Neural cell (in vitro differentiated cells): ENCODE results near the gene GRIN2C. TPM values are rescaled to one million over a fixed set of nuclear protein-coding genes. Genes with fewer than 3 reads are reported as not detected.

Source experiments
- H2AFZ ChIP-seq: fragments of 200-600, 300-800 bp; sonication (generic), shearing (Covaris generic); 2 replicates; pipeline ENCODE4 v1.6.0; 2014; ENCODE audit warnings: low read depth, mild to moderate bottlenecking, antibody characterized with exemption, low read length, moderate library complexity
- H3F3A ChIP-seq: fragments of 200-600 bp; shearing (Covaris generic); 2 replicates; pipeline ENCODE4 v1.6.1; 2016; ENCODE audit warnings: mild to moderate bottlenecking, moderate library complexity, mixed read lengths, antibody characterized with exemption, low read length; ENCODE audit not compliant: insufficient read depth, poor library complexity, severe bottlenecking
- H3K27ac ChIP-seq: fragments of 200-600, 300-800 bp; sonication (generic), shearing (Covaris generic); 2 replicates; pipeline ENCODE4 v1.5.1; 2014; ENCODE audit warnings: mild to moderate bottlenecking, low read length, moderate library complexity
- H3K27me3 ChIP-seq: fragments of 300-800, 200-600 bp; sonication (generic), shearing (Covaris generic); 2 replicates; pipeline ENCODE4 v1.6.0; 2014; ENCODE audit warnings: mild to moderate bottlenecking, low read depth, low read length, moderate library complexity; ENCODE audit not compliant: insufficient read depth
- H3K36me3 ChIP-seq: fragments of 300-800, 200-600 bp; sonication (generic), shearing (Covaris generic); 2 replicates; pipeline ENCODE4 v1.5.1; 2014; ENCODE audit warnings: mild to moderate bottlenecking, antibody characterized with exemption, low read length, moderate library complexity; ENCODE audit not compliant: insufficient read depth
- H3K4me2 ChIP-seq: fragments of 300-800, 200-600 bp; sonication (generic), shearing (Covaris generic); 2 replicates; pipeline ENCODE4 v1.6.0; 2014; ENCODE audit warnings: mild to moderate bottlenecking, low read length
- H3K4me3 ChIP-seq: fragments of 300-800, 200-600 bp; sonication (generic), shearing (Covaris generic); 2 replicates; pipeline ENCODE4 v1.5.1; 2014; ENCODE audit warnings: mild to moderate bottlenecking, low read length, moderate library complexity
- H3K79me2 ChIP-seq: fragments of 200-600 bp; shearing (Covaris generic); replicated peaks from 2 replicates; pipeline ENCODE4 v1.6.0; 2014; ENCODE audit warnings: mild to moderate bottlenecking, low read length, moderate library complexity; ENCODE audit not compliant: insufficient read depth
- H3K9ac ChIP-seq: fragments of 300-800, 200-600 bp; sonication (generic), shearing (Covaris generic); 2 replicates; pipeline ENCODE4 v1.6.1; 2016; ENCODE audit warnings: mild to moderate bottlenecking, low read length, mixed read lengths
- H3K9me2 ChIP-seq: fragments of 200-600 bp; shearing (Covaris generic); 2 replicates; pipeline ENCODE4 v1.6.1; 2016; ENCODE audit warnings: mild to moderate bottlenecking, low read length, mixed read lengths; ENCODE audit not compliant: insufficient read depth
- H3K9me3 ChIP-seq: fragments of 200-600, 300-800 bp; sonication (generic), shearing (Covaris generic); 2 replicates; pipeline ENCODE4 v1.6.1; 2016; ENCODE audit warnings: mild to moderate bottlenecking, mixed run types, low read length, moderate library complexity, mixed read lengths
- H4K20me1 ChIP-seq: fragments of 200-600 bp; shearing (Covaris generic); 2 replicates; pipeline ENCODE4 v1.6.1; 2016; ENCODE audit warnings: mild to moderate bottlenecking, mixed run types; ENCODE audit not compliant: insufficient read depth
- EP300 ChIP-seq: fragments of 450-650 bp; conservative IDR thresholded peaks from 2 replicates; pipeline ENCODE4 v1.6.1; 2014; ENCODE audit warnings: antibody characterized with exemption, mild to moderate bottlenecking, moderate library complexity; ENCODE audit not compliant: poor library complexity, severe bottlenecking
- EZH2 ChIP-seq: fragments of 200-600, 300-800 bp; shearing (Covaris generic), sonication (generic); IDR thresholded peaks from 2 replicates; pipeline ENCODE4 v1.6.1; 2014; ENCODE audit warnings: antibody characterized with exemption, low read length, borderline replicate concordance, mild to moderate bottlenecking; ENCODE audit not compliant: insufficient read depth, poor library complexity, severe bottlenecking
- MXI1 ChIP-seq: fragments of 450-650 bp; conservative IDR thresholded peaks from 2 replicates; pipeline ENCODE4 v1.6.1; 2014; ENCODE audit warnings: antibody characterized with exemption, mild to moderate bottlenecking; ENCODE audit not compliant: poor library complexity, severe bottlenecking
- POLR2AphosphoS5 ChIP-seq: IDR thresholded peaks from 2 replicates; pipeline ENCODE4 v1.6.1; 2012
- RAD21 ChIP-seq: fragments of 450-650 bp; conservative IDR thresholded peaks from 2 replicates; pipeline ENCODE4 v1.6.1; 2014; ENCODE audit warnings: antibody characterized with exemption, mild to moderate bottlenecking, moderate library complexity
- SMC3 ChIP-seq: fragments of 450-650 bp; conservative IDR thresholded peaks from 2 replicates; pipeline ENCODE4 v1.6.1; 2014; ENCODE audit warnings: antibody characterized with exemption, mild to moderate bottlenecking, moderate library complexity; ENCODE audit not compliant: poor library complexity
- TAF1 ChIP-seq: IDR thresholded peaks from 2 replicates; pipeline ENCODE4 v1.6.1; 2012; ENCODE audit warnings: low read depth
- polyA plus RNA-seq: library from polyadenylated mRNA; depleted of rRNA; stranded (reverse); fragments of >200 nt; gene quantifications from 2 replicates; pipeline ENCODE4 v1.2.3, GENCODE V29; 2014
- TF ChIP-seq, protein P1 (sequence below): fragments of 450-650 bp; IDR thresholded peaks from 2 replicates; pipeline ENCODE4 v1.5.1; 2014; ENCODE audit warnings: antibody characterized with exemption, mild to moderate bottlenecking, moderate library complexity; ENCODE audit not compliant: poor library complexity, severe bottlenecking

GRIN2C gene
- polyA plus RNA-seq, 1 donor from 2014 or later: 0.04 TPM

DNA sequence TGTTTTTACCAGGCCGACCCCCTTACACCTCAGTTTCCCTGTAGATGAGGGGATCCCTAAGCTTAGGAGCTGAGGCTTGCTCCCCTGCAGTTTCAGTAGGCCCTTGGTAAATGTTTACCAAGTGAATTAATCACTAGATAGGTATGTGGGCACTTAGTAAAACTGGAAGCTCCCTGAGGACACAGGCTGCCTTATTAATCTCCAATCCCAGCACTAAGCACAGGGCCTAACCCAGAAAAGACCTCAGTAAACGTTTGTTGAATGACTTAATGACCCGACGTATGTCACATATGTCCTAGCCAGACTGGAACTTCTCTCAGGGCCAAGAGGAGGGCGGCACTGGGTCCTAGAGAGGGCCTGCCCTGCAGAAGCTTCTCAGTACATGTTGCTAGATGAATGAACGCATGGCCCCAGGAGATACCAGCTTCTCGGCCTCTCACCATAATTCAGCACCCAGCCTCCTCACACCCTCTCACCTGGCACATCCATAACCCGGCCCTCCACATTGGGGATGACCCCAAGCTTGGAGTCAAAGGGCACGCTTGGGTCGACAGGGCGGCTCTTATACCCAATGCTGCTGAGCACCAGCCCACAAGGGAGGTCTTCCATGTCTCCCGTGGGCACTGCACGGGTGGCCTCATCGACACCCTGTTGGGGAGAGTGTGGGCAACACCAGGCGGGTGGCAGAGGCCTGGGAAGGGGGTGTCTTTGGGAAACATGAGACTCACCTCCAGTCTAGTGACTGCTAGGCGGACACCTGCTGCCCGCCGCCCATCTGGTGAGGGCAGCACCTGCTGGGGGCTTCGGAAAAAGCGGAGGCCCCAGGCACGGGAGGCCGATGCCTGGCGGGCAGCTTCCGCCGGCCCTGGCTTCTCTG lies 4.0 kb upstream of the GRIN2C start:
- Histone ChIP-seq H3K9me2 (no peaks in the 10 kb centered on the region), H3K27me3 (peaks cover 39% of the 10 kb centered on the region), H3F3A (no peaks in the 10 kb centered on the region), H3K9ac (no peak overlapping the region), H3K27ac (no peak overlapping the region), H3K9me3 (no peaks in the 10 kb centered on the region), H2AFZ (no peak overlapping the region), H3K79me2 (no peaks in the 10 kb centered on the region), H3K4me3 (no peak overlapping the region), H3K36me3 (no peaks in the 10 kb centered on the region), H3K4me2 (no peak overlapping the region), H4K20me1 (no peaks in the 10 kb centered on the region)
- TF ChIP-seq EP300: no peak
- no peak for TF ChIP-seq RAD21
- TF ChIP-seq SMC3: no peak
- TF ChIP-seq, protein P1, sequence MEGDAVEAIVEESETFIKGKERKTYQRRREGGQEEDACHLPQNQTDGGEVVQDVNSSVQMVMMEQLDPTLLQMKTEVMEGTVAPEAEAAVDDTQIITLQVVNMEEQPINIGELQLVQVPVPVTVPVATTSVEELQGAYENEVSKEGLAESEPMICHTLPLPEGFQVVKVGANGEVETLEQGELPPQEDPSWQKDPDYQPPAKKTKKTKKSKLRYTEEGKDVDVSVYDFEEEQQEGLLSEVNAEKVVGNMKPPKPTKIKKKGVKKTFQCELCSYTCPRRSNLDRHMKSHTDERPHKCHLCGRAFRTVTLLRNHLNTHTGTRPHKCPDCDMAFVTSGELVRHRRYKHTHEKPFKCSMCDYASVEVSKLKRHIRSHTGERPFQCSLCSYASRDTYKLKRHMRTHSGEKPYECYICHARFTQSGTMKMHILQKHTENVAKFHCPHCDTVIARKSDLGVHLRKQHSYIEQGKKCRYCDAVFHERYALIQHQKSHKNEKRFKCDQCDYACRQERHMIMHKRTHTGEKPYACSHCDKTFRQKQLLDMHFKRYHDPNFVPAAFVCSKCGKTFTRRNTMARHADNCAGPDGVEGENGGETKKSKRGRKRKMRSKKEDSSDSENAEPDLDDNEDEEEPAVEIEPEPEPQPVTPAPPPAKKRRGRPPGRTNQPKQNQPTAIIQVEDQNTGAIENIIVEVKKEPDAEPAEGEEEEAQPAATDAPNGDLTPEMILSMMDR: no peak
- no peak for TF ChIP-seq TAF1
- no peak for TF ChIP-seq POLR2AphosphoS5
- TF ChIP-seq MXI1: no peak

DNA sequence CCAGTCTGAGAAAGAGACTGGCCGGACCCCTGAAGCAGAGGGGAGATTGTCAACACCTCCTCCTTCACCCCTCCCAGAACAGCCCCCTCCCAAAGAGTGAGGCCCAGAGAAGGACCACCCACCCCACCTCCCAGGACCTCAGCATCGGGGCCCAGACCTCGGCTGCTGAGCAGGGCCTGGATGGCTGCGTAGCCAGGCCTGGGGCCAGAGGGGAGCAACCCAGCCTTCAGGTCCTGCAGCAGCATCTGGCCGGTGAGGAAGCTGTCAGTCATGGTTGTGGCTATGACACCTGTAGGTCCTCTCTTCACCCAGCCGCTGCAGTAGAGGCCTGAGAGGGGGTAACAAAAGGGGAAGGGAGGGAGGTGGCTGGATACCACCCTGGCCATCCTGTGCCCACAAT lies 3.2 kb upstream of the GRIN2C start:
- Histone ChIP-seq H3K9me2 (no peaks in the 10 kb centered on the region), H2AFZ (no peak overlapping the region), H3F3A (no peaks in the 10 kb centered on the region), H3K4me2 (no peak overlapping the region), H3K9ac (no peak overlapping the region), H3K4me3 (no peak overlapping the region), H3K27me3 (peaks cover 44% of the 10 kb centered on the region), H3K36me3 (no peaks in the 10 kb centered on the region), H3K27ac (no peak overlapping the region), H3K9me3 (no peaks in the 10 kb centered on the region), H3K79me2 (no peaks in the 10 kb centered on the region), H4K20me1 (no peaks in the 10 kb centered on the region)
- TF ChIP-seq, protein P1: no peak
- TF ChIP-seq POLR2AphosphoS5: no peak
- TF ChIP-seq SMC3: no peak
- TF ChIP-seq EZH2: no peak
- TF ChIP-seq RAD21: no peak
